DND-41 (cell line): ENCODE data around the gene SCTR.

Source experiments
- EZH2 ChIP-seq: IDR thresholded peaks from 3 replicates; pipeline ENCODE4 v1.6.1; 2012; ENCODE audit warnings: borderline replicate concordance, low read depth, mild to moderate bottlenecking, moderate library complexity, low read length, inconsistent platforms; ENCODE audit not compliant: severe bottlenecking
- TF ChIP-seq, protein P1 (sequence below): IDR thresholded peaks from 2 replicates; pipeline ENCODE4 v1.5.1; 2012; ENCODE audit warnings: borderline replicate concordance, low read length, moderate library complexity, mild to moderate bottlenecking; ENCODE audit not compliant: poor library complexity, severe bottlenecking; ENCODE audit errors: extremely low read depth

DNA sequence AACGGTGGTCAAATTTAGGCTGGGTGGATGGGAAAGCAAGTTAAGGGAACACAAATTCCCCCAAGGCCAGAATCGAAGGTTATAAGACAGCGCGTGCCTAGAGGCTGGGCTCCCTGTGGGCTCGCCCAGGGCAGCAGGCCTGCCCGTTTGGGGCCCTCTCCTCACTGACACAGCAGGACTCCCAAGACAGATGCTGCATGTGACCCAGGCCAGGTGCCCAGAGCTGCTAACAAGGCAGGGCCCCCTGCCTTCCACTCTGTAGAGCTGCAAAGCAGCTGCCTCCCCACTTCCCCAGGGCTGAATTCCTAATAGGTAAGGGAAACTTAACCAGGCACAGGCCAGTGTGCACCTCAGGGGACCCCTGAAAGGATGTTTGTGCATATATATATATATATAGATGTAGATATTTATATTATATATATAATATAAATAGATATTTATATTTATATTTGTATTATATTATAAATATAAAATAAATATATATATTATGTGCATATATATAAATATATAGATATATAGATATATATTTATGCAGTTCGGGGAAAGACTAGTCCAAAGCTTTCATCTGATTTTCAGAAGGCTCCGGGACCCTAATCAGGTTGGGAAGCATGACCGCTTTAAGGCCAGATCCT, 48.9 kb downstream of the SCTR start:
- TF ChIP-seq, protein P1, sequence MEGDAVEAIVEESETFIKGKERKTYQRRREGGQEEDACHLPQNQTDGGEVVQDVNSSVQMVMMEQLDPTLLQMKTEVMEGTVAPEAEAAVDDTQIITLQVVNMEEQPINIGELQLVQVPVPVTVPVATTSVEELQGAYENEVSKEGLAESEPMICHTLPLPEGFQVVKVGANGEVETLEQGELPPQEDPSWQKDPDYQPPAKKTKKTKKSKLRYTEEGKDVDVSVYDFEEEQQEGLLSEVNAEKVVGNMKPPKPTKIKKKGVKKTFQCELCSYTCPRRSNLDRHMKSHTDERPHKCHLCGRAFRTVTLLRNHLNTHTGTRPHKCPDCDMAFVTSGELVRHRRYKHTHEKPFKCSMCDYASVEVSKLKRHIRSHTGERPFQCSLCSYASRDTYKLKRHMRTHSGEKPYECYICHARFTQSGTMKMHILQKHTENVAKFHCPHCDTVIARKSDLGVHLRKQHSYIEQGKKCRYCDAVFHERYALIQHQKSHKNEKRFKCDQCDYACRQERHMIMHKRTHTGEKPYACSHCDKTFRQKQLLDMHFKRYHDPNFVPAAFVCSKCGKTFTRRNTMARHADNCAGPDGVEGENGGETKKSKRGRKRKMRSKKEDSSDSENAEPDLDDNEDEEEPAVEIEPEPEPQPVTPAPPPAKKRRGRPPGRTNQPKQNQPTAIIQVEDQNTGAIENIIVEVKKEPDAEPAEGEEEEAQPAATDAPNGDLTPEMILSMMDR = no peak
- no peak for TF ChIP-seq EZH2
